Ramos (cell line): ENCODE measurements around the gene BRI3BP.
"Not testable (repeated sequence)": the region's sequence is repeated elsewhere in the genome, so short reads cannot be mapped to it uniquely, and the experiment has no call there.

ENCODE experiments used
- in situ Hi-C: fragments of 300-500 bp; cut with MboI; formaldehyde crosslinking; loops from one replicate; pipeline ENCODE4 v1.14.3; 2022; ENCODE audit warnings: low sequenced_read_pairs; ENCODE audit not compliant: unreplicated experiment

Gene BRI3BP

GRCh38 chr12:125064492-125064891 is 71.0 kb downstream of the BRI3BP start:
- in situ Hi-C loops = no loop called here

GRCh38 chr12:125065021-125065918 is 71.8 kb downstream of the BRI3BP start, which contains the start of gene AACS:
Gene AACS (plus strand): TSS chr12:125065435. CDS start chr12:125065585, 150 bp downstream.
- in situ Hi-C loops = no loop called here

GRCh38 chr12:125065919-125066570 is 72.6 kb downstream of the BRI3BP start:
- in situ Hi-C loops = no loop called here

- in situ Hi-C loops = no loop called here
These were observed 74.9 kb downstream of the BRI3BP start for GRCh38 chr12:125068391-125068790.

GRCh38 chr12:125069616-125070015 is 76.2 kb downstream of the BRI3BP start:
- in situ Hi-C loops = no loop called here

GRCh38 chr12:125070112-125070511 is 76.7 kb downstream of the BRI3BP start:
- in situ Hi-C loops = no loop called here

- in situ Hi-C loops = no loop called here
These were observed 77.4 kb downstream of the BRI3BP start for GRCh38 chr12:125070661-125071390.

- in situ Hi-C loops = no loop called here
These were observed 78.0 kb downstream of the BRI3BP start for GRCh38 chr12:125071456-125071855.

- in situ Hi-C loops = no loop called here
These were observed 79.1 kb downstream of the BRI3BP start for GRCh38 chr12:125072496-125072895.

GRCh38 chr12:125074294-125074693 is 80.8 kb downstream of the BRI3BP start:
- in situ Hi-C loops = not testable (repeated sequence)

- in situ Hi-C loops = no loop called here
These were observed 82.7 kb downstream of the BRI3BP start for GRCh38 chr12:125076103-125076502.

GRCh38 chr12:125079084-125079483 is 85.6 kb downstream of the BRI3BP start:
- in situ Hi-C loops = no loop called here

GRCh38 chr12:125079648-125080645 is 86.5 kb downstream of the BRI3BP start:
- in situ Hi-C loops = no loop called here
